ES-I3 (cell line): ENCODE data around the gene TMEM132C.

Source experiments
- H3K36me3 ChIP-seq: 2 replicates; pipeline ENCODE4 v1.6.1; 2013; ENCODE audit warnings: mild to moderate bottlenecking, low read length, control low read depth, moderate library complexity; ENCODE audit not compliant: insufficient read depth
- H3K4me1 ChIP-seq: 2 replicates; pipeline ENCODE4 v1.6.1; 2013; ENCODE audit warnings: mild to moderate bottlenecking, control low read depth, low read length; ENCODE audit not compliant: insufficient read depth
- H3K9ac ChIP-seq: 2 replicates; pipeline ENCODE4 v1.6.1; 2013; ENCODE audit warnings: low read depth, mild to moderate bottlenecking, low read length, moderate library complexity
- H3K9me3 ChIP-seq: 2 replicates; pipeline ENCODE4 v1.6.1; 2013; ENCODE audit warnings: mild to moderate bottlenecking, low read length, moderate library complexity; ENCODE audit not compliant: control insufficient read depth, insufficient read depth

The TMEM132C gene

DNA sequence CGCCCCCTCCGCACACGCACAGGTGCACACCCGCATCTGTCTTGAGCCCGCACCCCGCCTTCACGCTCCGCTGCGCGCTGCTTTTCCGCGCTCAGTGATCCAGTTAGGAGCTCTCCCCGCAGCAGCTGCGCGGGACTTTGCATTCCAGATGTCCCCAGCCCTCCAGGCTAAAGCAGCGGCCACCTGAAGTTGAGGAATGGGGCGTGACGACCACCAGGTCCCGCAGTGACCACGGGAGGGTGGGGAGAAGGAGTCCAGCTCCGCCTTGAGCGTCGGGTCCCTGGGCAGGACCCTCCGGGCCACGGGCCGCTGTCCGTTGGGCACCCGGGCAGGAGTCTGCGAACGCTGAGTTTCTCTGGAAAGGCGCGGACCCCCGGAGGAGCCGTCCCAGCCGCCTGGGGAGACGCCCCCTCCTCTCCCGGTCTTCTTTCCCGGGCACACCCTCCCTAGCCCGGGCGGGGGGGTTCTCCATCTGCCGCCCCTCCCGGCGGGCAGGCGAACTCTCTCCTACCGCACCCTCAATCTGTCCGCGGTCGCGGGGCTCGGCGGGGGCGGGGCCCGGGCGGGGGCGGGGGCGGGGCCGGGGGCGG is 334 bp upstream of the TMEM132C start:
- H3K9me3 ChIP-seq, result no peaks in the 10 kb centered on the region; the same call in 1 of the 2 replicates
- H3K9ac ChIP-seq, result peak overlapping the region; percentile 37; the same call in 1 of the 2 replicates
- H3K36me3 ChIP-seq, result no peaks in the 10 kb centered on the region
- H3K4me1 ChIP-seq, result no peaks in the 10 kb centered on the region

DNA sequence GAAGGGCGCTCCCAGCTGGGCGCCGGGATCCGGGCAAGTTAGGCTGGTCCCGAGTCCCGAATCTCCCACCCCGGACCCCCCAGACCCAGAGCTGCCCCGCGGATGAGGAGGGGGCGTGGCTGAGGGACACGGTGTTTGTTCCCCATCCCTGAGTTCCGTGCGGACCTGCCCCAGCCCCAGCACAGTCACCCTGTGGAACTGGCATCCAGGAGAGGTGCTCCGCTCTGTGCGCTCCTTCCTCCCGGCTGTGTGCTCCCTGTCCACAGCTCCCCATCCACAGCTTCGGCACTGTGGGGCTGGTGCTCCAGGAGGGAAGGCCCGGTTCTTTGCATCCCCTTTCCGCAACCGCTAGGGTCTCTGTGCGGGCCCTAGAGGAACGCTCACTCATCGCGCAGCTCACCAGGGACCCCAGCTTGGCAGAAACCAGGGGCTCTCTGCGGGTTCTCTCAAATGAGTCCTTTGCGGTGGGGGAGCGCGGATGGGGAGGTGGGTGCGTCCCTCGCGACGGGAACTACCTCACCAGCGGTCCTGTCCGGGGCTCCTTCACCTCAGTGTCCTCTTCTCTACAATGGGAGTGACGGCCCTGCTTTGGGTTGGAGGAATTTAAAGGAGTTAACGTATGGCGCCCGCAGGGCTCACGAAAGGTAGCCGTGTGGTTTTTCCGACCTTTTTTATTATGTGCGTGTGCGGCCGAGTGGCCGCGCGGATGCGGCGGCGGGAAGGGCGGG is 845 bp downstream of the TMEM132C start:
- Histone ChIP-seq H3K4me1 (no peaks in the 10 kb centered on the region), H3K36me3 (no peaks in the 10 kb centered on the region), H3K9me3 (no peaks in the 10 kb centered on the region; the same call in 1 of the 2 replicates), H3K9ac (peak overlapping the region; percentile 51; the same call in 1 of the 2 replicates)

DNA sequence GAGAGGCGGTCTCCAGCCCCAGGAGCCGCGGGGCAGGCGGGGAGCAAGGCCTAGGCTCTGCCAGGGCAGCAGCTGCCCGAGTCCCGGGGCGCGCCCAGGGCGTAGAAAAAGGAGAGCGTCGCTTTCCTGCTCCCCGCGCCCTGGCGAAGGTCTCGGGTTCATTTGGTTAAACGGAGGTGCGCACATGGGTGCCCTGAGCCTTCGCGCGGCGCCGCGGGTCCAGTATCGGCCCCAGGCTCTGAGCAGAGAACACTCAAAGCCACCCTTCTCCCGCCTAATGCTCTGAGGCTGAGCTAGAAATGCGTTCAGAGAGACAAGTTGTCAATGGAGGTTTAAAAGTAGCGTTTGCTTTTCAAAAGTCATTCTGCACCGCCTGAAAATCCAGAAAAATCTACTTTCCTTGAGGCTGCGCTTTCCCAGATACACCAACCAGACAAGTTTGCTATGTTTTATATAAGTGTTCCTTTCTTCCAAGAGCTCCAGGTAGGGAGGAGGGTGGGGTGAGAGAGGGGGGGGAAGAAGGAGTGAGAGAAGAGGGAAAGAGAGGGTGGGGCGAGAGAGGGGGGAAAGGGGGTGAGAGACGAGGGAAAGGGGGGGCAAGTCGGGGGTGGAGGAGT is 1.5 kb downstream of the TMEM132C start:
- H3K9me3 ChIP-seq, result no peaks in the 10 kb centered on the region; the same call in 1 of the 2 replicates
- H3K4me1 ChIP-seq, result no peaks in the 10 kb centered on the region
- H3K36me3 ChIP-seq, result no peaks in the 10 kb centered on the region
- peak overlapping the region; percentile 51; the same call in 1 of the 2 replicates for H3K9ac ChIP-seq

DNA sequence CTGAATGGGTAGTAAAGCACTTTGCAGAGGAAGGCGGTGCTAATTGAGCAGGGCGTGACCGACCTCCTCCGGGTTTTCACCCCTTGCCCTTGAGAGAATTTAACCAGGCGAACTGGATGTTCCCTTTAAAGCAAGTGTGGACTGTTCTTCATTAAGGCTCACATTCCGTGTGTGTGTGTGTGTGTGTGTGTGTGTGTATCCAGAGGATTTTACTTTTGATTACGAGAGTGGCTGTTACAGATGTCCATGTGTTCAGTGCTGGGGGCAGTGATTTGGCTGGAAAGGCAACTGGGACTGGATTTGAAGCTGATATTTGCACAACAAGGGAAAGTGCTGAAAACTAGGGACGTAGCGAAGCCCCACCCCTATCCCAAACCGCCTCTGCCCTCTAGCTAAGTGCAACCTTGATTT is 2.2 kb downstream of the TMEM132C start:
- H3K9me3 ChIP-seq, result peaks cover 4% of the 10 kb centered on the region; the same call in 1 of the 2 replicates
- no peaks in the 10 kb centered on the region for H3K36me3 ChIP-seq
- peak overlapping the region; percentile 39; the same call in 1 of the 2 replicates for H3K9ac ChIP-seq
- H3K4me1 ChIP-seq, result no peaks in the 10 kb centered on the region

DNA sequence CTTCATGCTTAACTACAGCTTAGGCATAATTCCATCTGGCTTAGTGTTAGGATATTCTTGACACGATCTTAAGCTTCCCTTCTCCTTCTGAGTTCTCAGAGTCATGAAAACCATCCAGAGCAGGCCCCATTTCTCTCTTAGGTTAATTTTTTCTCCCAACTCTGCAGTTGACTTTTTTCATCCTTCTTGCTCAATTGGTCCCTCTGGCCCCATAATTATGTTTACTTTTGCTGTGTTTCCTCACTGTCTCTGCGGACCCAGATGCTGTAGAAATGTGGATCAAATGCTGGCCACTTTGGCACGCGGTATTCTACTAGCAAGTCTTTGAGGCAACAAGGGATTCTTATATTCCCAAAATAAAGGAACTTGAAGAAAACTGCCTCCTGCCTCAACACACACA is 9.5 kb downstream of the TMEM132C start:
- H3K36me3 ChIP-seq, result no peaks in the 10 kb centered on the region
- no peak overlapping the region for H3K9ac ChIP-seq
- no peaks in the 10 kb centered on the region for H3K4me1 ChIP-seq

DNA sequence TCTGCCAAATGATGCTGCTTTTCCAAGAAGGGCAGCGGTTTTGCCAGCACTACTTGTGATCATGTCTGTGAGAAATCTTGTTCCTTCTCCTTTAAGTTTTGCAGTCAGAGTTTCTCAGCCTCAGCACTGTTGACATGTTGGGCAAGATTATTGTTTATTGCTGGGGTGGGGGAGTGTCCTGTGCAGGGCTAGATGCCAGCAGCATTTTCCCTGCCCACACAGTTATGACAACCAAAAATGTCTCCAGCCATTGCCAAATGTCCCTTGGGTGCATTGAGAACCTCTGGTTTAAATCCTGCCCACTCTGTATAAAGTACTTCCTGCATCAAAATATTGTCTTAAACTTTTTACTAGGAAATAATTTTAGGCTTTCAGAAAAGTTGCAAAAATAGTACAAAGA is 20.0 kb downstream of the TMEM132C start:
- H3K9me3 ChIP-seq, result no peaks in the 10 kb centered on the region
- peaks cover 8% of the 10 kb centered on the region; the same call in 1 of the 2 replicates for H3K4me1 ChIP-seq
- H3K36me3 ChIP-seq, result no peaks in the 10 kb centered on the region
- no peak overlapping the region for H3K9ac ChIP-seq

More for the DNA sequence above, 9.5 kb downstream of the TMEM132C start:
- H3K9me3 ChIP-seq, result 0 out of 2 replicates have a peak, but pooled peaks cover 4% of the 10 kb centered on the region

DNA sequence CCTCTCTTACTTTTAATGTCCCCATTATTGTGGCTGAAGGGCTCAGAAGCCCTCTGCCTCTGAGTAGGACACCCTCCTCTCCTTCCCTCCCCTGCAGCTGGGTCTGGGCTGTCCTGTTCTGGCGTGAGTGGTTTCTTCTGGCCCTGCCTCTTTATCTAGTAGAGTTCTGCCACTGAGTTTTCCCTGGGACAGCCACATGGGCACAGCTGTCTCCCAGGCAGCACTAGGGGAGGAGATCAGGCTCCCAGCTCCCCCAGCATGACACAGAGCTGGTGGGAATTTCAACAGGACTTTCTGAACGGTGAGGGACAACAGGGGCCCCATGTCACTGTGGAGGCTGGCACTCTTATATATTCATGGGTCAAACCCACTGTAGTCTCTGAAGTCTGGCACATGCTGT is 21.4 kb downstream of the TMEM132C start:
- Histone ChIP-seq H3K9me3 (no peaks in the 10 kb centered on the region), H3K4me1 (peaks cover 8% of the 10 kb centered on the region; the same call in 1 of the 2 replicates), H3K36me3 (no peaks in the 10 kb centered on the region), H3K9ac (no peak overlapping the region)

DNA sequence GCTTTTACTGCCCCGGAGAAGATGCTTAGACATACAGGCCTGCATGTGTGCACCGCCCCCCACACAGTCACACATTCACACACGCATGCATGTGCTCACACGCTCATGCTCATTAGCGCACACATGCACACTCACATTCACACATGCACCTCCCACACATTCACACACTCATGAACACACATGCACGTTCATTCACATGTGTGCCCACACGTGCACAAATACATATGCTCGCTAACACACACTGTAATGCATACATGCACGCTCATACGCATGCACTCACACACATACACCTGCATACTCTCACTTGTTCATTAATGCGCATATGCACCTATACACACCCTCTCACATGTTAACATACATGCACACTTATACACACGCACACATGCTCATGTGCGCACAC is 21.9 kb downstream of the TMEM132C start:
- Histone ChIP-seq H3K9ac (no peak overlapping the region), H3K36me3 (no peaks in the 10 kb centered on the region), H3K4me1 (peaks cover 8% of the 10 kb centered on the region; the same call in 1 of the 2 replicates), H3K9me3 (no peaks in the 10 kb centered on the region)

DNA sequence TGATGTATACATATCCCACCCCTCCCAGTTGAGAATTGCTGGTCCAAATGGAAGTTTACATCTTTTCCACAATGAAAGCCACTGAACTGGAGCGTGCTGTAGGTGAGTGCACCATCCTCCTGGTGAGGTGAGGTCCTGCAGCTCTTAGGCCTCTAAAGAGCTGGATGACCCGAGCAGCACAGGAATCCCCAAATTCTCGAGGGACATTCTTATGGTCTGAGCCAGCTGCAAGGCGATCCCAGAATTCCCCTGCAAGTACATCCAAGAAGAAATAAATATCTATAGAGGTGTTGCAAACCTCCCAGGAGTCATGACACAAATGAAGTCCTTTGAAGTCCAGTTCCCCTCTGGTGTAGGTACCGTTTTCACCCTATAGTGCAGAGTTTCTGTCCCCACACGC is 24.0 kb downstream of the TMEM132C start:
- H3K9ac ChIP-seq, result no peak overlapping the region
- H3K36me3 ChIP-seq, result no peaks in the 10 kb centered on the region
- peaks cover 8% of the 10 kb centered on the region; the same call in 1 of the 2 replicates for H3K4me1 ChIP-seq
- H3K9me3 ChIP-seq, result no peaks in the 10 kb centered on the region

DNA sequence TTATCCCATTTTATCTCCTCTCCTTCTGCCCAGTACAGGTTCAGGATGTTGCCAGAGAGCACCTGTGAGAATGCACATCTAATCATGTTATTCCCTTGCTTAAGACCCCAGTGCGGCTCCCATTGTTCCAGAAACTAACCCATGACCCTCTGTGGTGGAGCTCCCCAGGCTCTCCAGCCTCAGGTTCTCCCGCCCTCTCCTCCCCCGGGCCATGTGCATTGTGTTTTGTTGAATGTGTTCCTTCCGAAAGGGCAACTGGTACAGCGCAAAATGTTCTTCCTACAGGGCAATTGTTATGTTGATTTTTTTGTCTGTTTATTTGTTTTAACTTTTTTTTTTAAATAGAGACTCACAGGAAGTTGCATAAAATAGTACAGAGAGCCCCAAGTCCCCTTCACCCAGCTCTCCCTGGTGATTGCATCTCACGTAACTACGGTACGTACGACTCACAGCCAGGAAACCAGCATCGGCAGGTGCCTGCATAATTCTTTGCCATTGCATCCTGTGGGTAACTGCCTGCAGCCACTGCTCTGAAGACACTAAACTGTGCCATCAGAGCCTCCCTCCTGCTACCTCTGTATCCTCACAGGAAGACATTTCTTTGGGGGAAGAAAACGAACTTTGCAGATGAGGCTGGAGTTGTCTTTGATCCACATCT is 31.2 kb downstream of the TMEM132C start:
- H3K9ac ChIP-seq, result no peak overlapping the region
- H3K9me3 ChIP-seq, result no peaks in the 10 kb centered on the region
- peaks cover 3% of the 10 kb centered on the region; the same call in 1 of the 2 replicates for H3K4me1 ChIP-seq
- no peaks in the 10 kb centered on the region for H3K36me3 ChIP-seq

DNA sequence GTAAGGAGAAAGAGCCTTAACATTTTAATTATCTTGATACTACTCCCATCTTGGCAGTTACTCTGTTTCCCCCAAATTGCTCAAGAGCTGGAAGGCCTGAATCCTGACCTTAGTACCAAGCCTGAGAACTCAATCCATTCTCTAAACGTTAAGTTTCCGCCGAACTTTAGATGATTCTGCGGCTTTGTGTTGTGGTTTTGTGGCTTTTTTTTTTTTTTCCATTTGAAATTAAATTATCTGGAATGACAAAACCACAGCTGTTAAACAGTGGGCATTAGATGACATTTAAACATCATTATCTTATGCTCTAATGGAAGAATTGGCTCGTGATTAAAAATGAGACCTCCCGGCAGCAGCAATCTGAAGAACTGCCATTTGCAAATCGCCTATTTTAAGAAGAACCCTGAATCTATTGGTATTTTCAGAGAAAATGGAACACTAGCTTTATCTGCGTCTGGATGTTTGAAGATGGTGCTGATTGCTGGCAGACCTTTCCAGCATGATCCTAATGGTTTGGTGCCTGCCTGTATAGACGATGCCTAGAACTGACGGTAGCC is 38.4 kb downstream of the TMEM132C start:
- no peaks in the 10 kb centered on the region; the same call in 1 of the 2 replicates for H3K9me3 ChIP-seq
- H3K4me1 ChIP-seq, result no peaks in the 10 kb centered on the region
- no peaks in the 10 kb centered on the region for H3K36me3 ChIP-seq
- no peak overlapping the region for H3K9ac ChIP-seq

DNA sequence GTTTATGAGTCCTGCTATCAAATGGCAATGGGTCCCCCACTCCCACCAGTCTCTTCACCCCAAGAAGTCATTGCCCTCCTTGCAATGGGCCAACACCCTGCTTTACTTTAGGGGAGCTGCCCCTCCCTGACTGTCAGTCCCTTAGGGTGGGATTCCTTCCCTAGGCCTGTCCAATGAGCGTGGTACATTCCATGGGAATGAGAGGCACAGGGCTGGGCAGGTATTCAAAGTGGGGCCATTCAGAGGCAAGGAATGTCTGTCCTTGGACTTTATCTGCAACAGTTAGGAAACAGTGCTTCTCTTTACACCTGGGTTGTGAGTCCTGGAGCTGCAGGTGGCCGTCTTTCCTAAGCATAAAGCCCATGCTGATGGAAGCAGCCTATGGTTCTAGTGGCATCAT is 40.8 kb downstream of the TMEM132C start:
- Histone ChIP-seq H3K4me1 (no peaks in the 10 kb centered on the region), H3K9me3 (no peaks in the 10 kb centered on the region; the same call in 1 of the 2 replicates), H3K9ac (no peak overlapping the region), H3K36me3 (no peaks in the 10 kb centered on the region)

DNA sequence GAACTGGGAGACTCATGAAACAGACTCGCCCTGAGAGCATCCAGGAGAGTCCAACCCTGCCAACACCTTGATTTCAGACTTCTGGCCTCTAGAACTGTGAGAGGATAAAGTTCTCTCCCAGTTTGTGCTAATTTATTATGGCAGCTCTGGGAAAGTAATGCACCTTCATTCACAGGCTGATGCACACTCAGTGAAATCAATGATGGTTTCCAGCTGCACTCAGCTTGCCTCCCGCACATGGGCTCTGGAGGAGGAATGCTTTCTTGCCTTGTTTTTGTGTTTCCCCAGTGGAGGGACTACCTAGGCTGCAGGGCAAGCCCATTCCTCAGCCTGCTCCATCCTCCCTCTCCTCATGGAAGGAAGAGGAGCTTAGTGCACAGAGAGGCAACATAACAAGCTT is 45.7 kb downstream of the TMEM132C start:
- Histone ChIP-seq H3K9ac (no peak overlapping the region), H3K4me1 (no peaks in the 10 kb centered on the region; the same call in 1 of the 2 replicates), H3K36me3 (no peaks in the 10 kb centered on the region), H3K9me3 (no peaks in the 10 kb centered on the region)

DNA sequence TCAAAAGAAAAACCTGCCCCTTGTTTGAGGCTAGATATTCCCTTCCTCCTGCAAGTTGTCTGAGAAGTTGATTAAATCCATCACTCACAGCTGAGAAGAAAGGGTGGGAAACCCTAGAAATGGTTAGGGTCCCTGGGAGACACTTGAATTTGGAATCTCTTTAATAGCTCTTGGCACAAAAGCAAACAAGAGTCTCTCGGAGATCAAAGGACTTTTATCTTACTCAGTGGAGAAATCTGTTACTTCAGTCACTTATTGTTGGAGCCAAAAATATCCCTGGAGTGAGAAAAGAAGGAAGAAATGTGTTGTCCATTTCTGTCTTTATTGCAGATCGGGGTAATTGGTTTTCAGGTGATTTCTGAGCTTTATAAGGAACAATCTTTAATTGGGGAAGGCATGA is 47.0 kb downstream of the TMEM132C start:
- no peaks in the 10 kb centered on the region; the same call in 1 of the 2 replicates for H3K4me1 ChIP-seq
- H3K36me3 ChIP-seq, result no peaks in the 10 kb centered on the region
- H3K9me3 ChIP-seq, result no peaks in the 10 kb centered on the region
- H3K9ac ChIP-seq, result no peak overlapping the region
